Measurements from ENCODE around the gene GNPTG. TPM values are rescaled to one million over a fixed set of nuclear protein-coding genes. Genes with fewer than 3 reads are reported as not detected.

The GNPTG gene
- total and polyA plus RNA-seq, 9 of the 15 experiments (the other 6 are each of a cell fraction or from before 2014, with no cell fraction given) = 0.69 to 33.3 (median 13.6) TPM

DNA sequence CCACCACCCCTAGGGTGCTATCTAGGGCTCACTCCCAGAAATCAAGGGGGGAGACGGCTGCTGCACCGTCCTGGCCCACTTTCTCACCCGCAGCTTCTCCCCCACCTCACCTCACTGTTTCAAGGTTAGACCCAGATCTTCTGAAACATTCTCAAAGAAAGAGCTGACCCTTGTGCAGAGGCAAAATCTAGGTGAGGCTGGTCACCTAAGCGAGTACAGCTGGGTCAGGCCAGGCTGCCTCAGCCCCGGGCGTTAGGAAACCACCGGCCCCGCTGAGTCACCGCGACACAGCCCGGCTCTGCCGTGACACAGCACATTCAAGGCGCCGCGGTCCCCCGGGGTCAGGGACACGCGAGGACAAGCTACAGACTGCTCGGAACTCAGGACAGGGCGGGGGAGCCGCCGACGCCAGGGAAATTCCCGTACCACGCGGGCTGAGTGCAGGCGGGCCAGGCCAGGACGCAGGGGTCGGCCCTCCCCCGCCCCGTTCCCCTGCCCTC lies 27.1 kb downstream of the GNPTG start (continued):
- TF ChIP-seq, protein P1, sequence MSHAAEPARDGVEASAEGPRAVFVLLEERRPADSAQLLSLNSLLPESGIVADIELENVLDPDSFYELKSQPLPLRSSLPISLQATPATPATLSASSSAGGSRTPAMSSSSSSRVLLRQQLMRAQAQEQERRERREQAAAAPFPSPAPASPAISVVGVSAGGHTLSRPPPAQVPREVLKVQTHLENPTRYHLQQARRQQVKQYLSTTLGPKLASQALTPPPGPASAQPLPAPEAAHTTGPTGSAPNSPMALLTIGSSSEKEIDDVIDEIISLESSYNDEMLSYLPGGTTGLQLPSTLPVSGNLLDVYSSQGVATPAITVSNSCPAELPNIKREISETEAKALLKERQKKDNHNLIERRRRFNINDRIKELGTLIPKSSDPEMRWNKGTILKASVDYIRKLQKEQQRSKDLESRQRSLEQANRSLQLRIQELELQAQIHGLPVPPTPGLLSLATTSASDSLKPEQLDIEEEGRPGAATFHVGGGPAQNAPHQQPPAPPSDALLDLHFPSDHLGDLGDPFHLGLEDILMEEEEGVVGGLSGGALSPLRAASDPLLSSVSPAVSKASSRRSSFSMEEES (CRISPR knock-in tag; IDR thresholded peaks at IDR 0.05) = no peak
- TF ChIP-seq ZNF717 (CRISPR knock-in tag; IDR thresholded peaks at IDR 0.05) = no peak
- TF ChIP-seq SRF (CRISPR knock-in tag; IDR thresholded peaks at IDR 0.05) = no peak
- no peak for TF ChIP-seq ZBED1 (IDR thresholded peaks at IDR 0.05)
- no peak for TF ChIP-seq SREBF1 (IDR thresholded peaks at IDR 0.05; ENCODE audit: borderline replicate concordance, low read depth, low read length)
- TF ChIP-seq YY1 (IDR thresholded peaks at IDR 0.05; ENCODE audit: borderline replicate concordance in 1 of 3, control insufficient read depth in 1 of 3, extremely low read depth in 1 of 3, insufficient read depth in 3 of 3, insufficient read length in 1 of 3, insufficient replicate concordance in 2 of 3, low read depth in 1 of 3, low read length in 2 of 3) = peak in 1 of 3 experiments; percentile 29
- no peak for TF ChIP-seq ZNF778 (CRISPR knock-in tag; IDR thresholded peaks at IDR 0.05)
- TF ChIP-seq LCOR (CRISPR knock-in tag; IDR thresholded peaks at IDR 0.05) = no peak; the same call in 1 of the 2 replicates
- TF ChIP-seq SMAD1 (IDR thresholded peaks at IDR 0.05; ENCODE audit: low read depth, low read length, partially characterized antibody) = no peak
- 0 out of 2 replicates have a peak, but pooled peaks have one; percentile 53 for TF ChIP-seq MXI1 (IDR thresholded peaks at IDR 0.05; ENCODE audit: low read depth, low read length)
- TF ChIP-seq, protein P2, sequence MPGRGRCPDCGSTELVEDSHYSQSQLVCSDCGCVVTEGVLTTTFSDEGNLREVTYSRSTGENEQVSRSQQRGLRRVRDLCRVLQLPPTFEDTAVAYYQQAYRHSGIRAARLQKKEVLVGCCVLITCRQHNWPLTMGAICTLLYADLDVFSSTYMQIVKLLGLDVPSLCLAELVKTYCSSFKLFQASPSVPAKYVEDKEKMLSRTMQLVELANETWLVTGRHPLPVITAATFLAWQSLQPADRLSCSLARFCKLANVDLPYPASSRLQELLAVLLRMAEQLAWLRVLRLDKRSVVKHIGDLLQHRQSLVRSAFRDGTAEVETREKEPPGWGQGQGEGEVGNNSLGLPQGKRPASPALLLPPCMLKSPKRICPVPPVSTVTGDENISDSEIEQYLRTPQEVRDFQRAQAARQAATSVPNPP (IDR thresholded peaks at IDR 0.05; ENCODE audit: borderline replicate concordance, insufficient read depth, insufficient read length) = no peak
- TF ChIP-seq ILF3 (IDR thresholded peaks at IDR 0.05; ENCODE audit: borderline replicate concordance) = no peak
- TF ChIP-seq, protein P3, sequence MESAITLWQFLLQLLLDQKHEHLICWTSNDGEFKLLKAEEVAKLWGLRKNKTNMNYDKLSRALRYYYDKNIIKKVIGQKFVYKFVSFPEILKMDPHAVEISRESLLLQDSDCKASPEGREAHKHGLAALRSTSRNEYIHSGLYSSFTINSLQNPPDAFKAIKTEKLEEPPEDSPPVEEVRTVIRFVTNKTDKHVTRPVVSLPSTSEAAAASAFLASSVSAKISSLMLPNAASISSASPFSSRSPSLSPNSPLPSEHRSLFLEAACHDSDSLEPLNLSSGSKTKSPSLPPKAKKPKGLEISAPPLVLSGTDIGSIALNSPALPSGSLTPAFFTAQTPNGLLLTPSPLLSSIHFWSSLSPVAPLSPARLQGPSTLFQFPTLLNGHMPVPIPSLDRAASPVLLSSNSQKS (CRISPR knock-in tag; IDR thresholded peaks at IDR 0.05) = no peak
- no peak for TF ChIP-seq ZNF134 (CRISPR knock-in tag; conservative IDR thresholded peaks at IDR 0.05)
- TF ChIP-seq, protein P4, sequence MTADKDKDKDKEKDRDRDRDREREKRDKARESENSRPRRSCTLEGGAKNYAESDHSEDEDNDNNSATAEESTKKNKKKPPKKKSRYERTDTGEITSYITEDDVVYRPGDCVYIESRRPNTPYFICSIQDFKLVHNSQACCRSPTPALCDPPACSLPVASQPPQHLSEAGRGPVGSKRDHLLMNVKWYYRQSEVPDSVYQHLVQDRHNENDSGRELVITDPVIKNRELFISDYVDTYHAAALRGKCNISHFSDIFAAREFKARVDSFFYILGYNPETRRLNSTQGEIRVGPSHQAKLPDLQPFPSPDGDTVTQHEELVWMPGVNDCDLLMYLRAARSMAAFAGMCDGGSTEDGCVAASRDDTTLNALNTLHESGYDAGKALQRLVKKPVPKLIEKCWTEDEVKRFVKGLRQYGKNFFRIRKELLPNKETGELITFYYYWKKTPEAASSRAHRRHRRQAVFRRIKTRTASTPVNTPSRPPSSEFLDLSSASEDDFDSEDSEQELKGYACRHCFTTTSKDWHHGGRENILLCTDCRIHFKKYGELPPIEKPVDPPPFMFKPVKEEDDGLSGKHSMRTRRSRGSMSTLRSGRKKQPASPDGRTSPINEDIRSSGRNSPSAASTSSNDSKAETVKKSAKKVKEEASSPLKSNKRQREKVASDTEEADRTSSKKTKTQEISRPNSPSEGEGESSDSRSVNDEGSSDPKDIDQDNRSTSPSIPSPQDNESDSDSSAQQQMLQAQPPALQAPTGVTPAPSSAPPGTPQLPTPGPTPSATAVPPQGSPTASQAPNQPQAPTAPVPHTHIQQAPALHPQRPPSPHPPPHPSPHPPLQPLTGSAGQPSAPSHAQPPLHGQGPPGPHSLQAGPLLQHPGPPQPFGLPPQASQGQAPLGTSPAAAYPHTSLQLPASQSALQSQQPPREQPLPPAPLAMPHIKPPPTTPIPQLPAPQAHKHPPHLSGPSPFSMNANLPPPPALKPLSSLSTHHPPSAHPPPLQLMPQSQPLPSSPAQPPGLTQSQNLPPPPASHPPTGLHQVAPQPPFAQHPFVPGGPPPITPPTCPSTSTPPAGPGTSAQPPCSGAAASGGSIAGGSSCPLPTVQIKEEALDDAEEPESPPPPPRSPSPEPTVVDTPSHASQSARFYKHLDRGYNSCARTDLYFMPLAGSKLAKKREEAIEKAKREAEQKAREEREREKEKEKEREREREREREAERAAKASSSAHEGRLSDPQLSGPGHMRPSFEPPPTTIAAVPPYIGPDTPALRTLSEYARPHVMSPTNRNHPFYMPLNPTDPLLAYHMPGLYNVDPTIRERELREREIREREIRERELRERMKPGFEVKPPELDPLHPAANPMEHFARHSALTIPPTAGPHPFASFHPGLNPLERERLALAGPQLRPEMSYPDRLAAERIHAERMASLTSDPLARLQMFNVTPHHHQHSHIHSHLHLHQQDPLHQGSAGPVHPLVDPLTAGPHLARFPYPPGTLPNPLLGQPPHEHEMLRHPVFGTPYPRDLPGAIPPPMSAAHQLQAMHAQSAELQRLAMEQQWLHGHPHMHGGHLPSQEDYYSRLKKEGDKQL (CRISPR knock-in tag; IDR thresholded peaks at IDR 0.05; ENCODE audit: borderline replicate concordance) = no peak
- TF ChIP-seq DPF2 (IDR thresholded peaks at IDR 0.05) = peak; percentile 91
- TF ChIP-seq, protein P5, sequence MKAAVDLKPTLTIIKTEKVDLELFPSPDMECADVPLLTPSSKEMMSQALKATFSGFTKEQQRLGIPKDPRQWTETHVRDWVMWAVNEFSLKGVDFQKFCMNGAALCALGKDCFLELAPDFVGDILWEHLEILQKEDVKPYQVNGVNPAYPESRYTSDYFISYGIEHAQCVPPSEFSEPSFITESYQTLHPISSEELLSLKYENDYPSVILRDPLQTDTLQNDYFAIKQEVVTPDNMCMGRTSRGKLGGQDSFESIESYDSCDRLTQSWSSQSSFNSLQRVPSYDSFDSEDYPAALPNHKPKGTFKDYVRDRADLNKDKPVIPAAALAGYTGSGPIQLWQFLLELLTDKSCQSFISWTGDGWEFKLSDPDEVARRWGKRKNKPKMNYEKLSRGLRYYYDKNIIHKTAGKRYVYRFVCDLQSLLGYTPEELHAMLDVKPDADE (conservative IDR thresholded peaks at IDR 0.05; ENCODE audit: control insufficient read depth, low read depth, low read length) = peak; percentile 56; the same call in 1 of the 2 replicates
